Effector memory CD8-positive, alpha-beta T cell (primary cell): ENCODE data around the gene TMEM8B.
"Not testable (repeated sequence)": the region's sequence is repeated elsewhere in the genome, so short reads cannot be mapped to it uniquely, and the experiment has no call there.

Source experiments
- ATAC-seq: fragments of 150-1000 bp; cut with Tn5 transposase; replicated peaks from 2 replicates; pipeline ENCODE4 v1.10.0; 2021; ENCODE audit warnings: mild to moderate bottlenecking, moderate library complexity
- DNase-seq, 3 experiments: peaks; one replicate each; pipeline ENCODE4 v3.0.0; 2021
- H3K27ac Mint-ChIP-seq, 2 donors: one replicate each; pipeline ENCODE4 v1.8.0; 2022; ENCODE audit warnings: mild to moderate bottlenecking in 2 of 2, mixed read lengths in 2 of 2, moderate library complexity in 2 of 2
- H3K27me3 Mint-ChIP-seq, 2 donors: one replicate each; pipeline ENCODE4 v1.8.0; 2022; ENCODE audit warnings: mixed read lengths in 2 of 2
- H3K36me3 Mint-ChIP-seq: one replicate; pipeline ENCODE4 v1.8.0; 2022; ENCODE audit warnings: mild to moderate bottlenecking, moderate library complexity, mixed read lengths; ENCODE audit not compliant: insufficient read depth
- H3K4me1 Mint-ChIP-seq, 2 donors: one replicate each; pipeline ENCODE4 v1.8.0; 2022; ENCODE audit warnings: low read depth in 2 of 2, mixed read lengths in 2 of 2
- H3K4me3 Mint-ChIP-seq, 2 donors: one replicate each; pipeline ENCODE4 v1.8.0; 2022; ENCODE audit warnings: mild to moderate bottlenecking in 2 of 2, mixed read lengths in 2 of 2, moderate library complexity in 2 of 2
- H3K9me3 Mint-ChIP-seq, 2 donors: one replicate each; pipeline ENCODE4 v1.8.0; 2022; ENCODE audit warnings: mixed read lengths in 2 of 2

The TMEM8B gene

GRCh38 chr9:35868933-35869332, 39.9 kb downstream of the TMEM8B start:
- peak overlapping the region; percentile 16 to 67 for H3K27ac Mint-ChIP-seq
- H3K27me3 Mint-ChIP-seq: peaks cover 31 to 36% of the 10 kb centered on the region in 2 donors
- DNase-seq (no peak), ATAC-seq (no peak)
- H3K4me3 Mint-ChIP-seq: no peak overlapping the region
- no peaks in the 10 kb centered on the region for H3K4me1 Mint-ChIP-seq
- H3K9me3 Mint-ChIP-seq: no peaks in the 10 kb centered on the region
- peaks cover 2% of the 10 kb centered on the region for H3K36me3 Mint-ChIP-seq

- no peak for ATAC-seq
- Mint-ChIP-seq H3K27ac (no peak overlapping the region), H3K4me1 (no peaks in the 10 kb centered on the region), H3K4me3 (no peak overlapping the region), H3K27me3 (peaks cover 26 to 28% of the 10 kb centered on the region in 2 donors), H3K9me3 (no peaks in the 10 kb centered on the region), H3K36me3 (peaks cover 2% of the 10 kb centered on the region)
- DNase-seq: no peak
Measured at GRCh38 chr9:35869621-35870216, 40.7 kb downstream of the TMEM8B start.

GRCh38 chr9:35870351-35870923, 41.4 kb downstream of the TMEM8B start, which contains the start of gene OR13J1:
Gene OR13J1 (minus strand): TSS chr9:35870401. CDS start chr9:35870401, 0 bp downstream.
- Mint-ChIP-seq H3K36me3 (no peaks in the 10 kb centered on the region), H3K4me3 (no peak within 1 kb of the TSS), H3K4me1 (no peaks in the 10 kb centered on the region), H3K27ac (no peak within 1 kb of the TSS), H3K9me3 (no peaks in the 10 kb centered on the region), H3K27me3 (peaks cover 24 to 26% of the 10 kb centered on the region in 2 donors)
- no peak for ATAC-seq
- no peak for DNase-seq

GRCh38 chr9:35871545-35871944, 42.5 kb downstream of the TMEM8B start:
- H3K9me3 Mint-ChIP-seq: no peaks in the 10 kb centered on the region
- no peaks in the 10 kb centered on the region for H3K36me3 Mint-ChIP-seq
- no peak for ATAC-seq
- H3K27ac Mint-ChIP-seq: no peak overlapping the region
- DNase-seq: no peak
- H3K4me1 Mint-ChIP-seq: no peaks in the 10 kb centered on the region
- H3K4me3 Mint-ChIP-seq: no peak overlapping the region
- peaks cover 17 to 26% of the 10 kb centered on the region in 2 donors for H3K27me3 Mint-ChIP-seq

- no peak for ATAC-seq
- DNase-seq: no peak
- H3K4me1 Mint-ChIP-seq: no peaks in the 10 kb centered on the region
- H3K4me3 Mint-ChIP-seq: no peak overlapping the region
- H3K36me3 Mint-ChIP-seq: no peaks in the 10 kb centered on the region
- peaks cover 0 to 5% of the 10 kb centered on the region in 2 donors for H3K9me3 Mint-ChIP-seq
- H3K27ac Mint-ChIP-seq: no peak overlapping the region
- peaks cover 23 to 29% of the 10 kb centered on the region in 2 donors for H3K27me3 Mint-ChIP-seq
Measured at GRCh38 chr9:35872505-35872904, 43.5 kb downstream of the TMEM8B start.

- Mint-ChIP-seq H3K4me1 (no peaks in the 10 kb centered on the region), H3K36me3 (peaks cover 3% of the 10 kb centered on the region), H3K27ac (no peak overlapping the region), H3K4me3 (no peak overlapping the region), H3K9me3 (peaks cover 0 to 6% of the 10 kb centered on the region in 2 donors), H3K27me3 (peaks cover 16 to 17% of the 10 kb centered on the region in 2 donors)
- peak; percentile 62 for ATAC-seq
- peak; percentile 75 to 81 (median 76) for DNase-seq
Measured at GRCh38 chr9:35882263-35882848, 53.3 kb downstream of the TMEM8B start.

- DNase-seq: no peak
- Mint-ChIP-seq H3K4me3 (no peak overlapping the region), H3K27ac (no peak overlapping the region), H3K4me1 (no peaks in the 10 kb centered on the region), H3K36me3 (peaks cover 3% of the 10 kb centered on the region), H3K9me3 (no peaks in the 10 kb centered on the region), H3K27me3 (peaks cover 10 to 12% of the 10 kb centered on the region in 2 donors)
- ATAC-seq: no peak
Measured at GRCh38 chr9:35882996-35883395, 54.0 kb downstream of the TMEM8B start.

GRCh38 chr9:35884908-35885307, 55.9 kb downstream of the TMEM8B start:
- ATAC-seq, H3K9me3 Mint-ChIP-seq, H3K4me1 Mint-ChIP-seq, H3K36me3 Mint-ChIP-seq, DNase-seq, H3K27ac Mint-ChIP-seq, H3K4me3 Mint-ChIP-seq: not testable (repeated sequence)
- peaks cover 10 to 12% of the 10 kb centered on the region in 2 donors for H3K27me3 Mint-ChIP-seq

GRCh38 chr9:35891646-35892045, 62.6 kb downstream of the TMEM8B start:
- no peak for ATAC-seq

GRCh38 chr9:35892051-35892450, 63.0 kb downstream of the TMEM8B start:
- peak overlapping the region in 1 of 2 donors; percentile 18 for H3K27ac Mint-ChIP-seq
- H3K36me3 Mint-ChIP-seq: no peaks in the 10 kb centered on the region
- no peak overlapping the region for H3K4me3 Mint-ChIP-seq
- ATAC-seq (no peak), DNase-seq (no peak)
- no peaks in the 10 kb centered on the region for H3K9me3 Mint-ChIP-seq
- H3K27me3 Mint-ChIP-seq: peaks cover 45 to 47% of the 10 kb centered on the region in 2 donors
- no peaks in the 10 kb centered on the region for H3K4me1 Mint-ChIP-seq

More at GRCh38 chr9:35891646-35892045, 62.6 kb downstream of the TMEM8B start:
- Mint-ChIP-seq H3K4me1 (no peaks in the 10 kb centered on the region), H3K9me3 (no peaks in the 10 kb centered on the region), H3K27ac (peak overlapping the region in 1 of 2 donors; percentile 18), H3K4me3 (no peak overlapping the region), H3K27me3 (peaks cover 45 to 46% of the 10 kb centered on the region in 2 donors), H3K36me3 (no peaks in the 10 kb centered on the region)
- DNase-seq: no peak

- ATAC-seq (no peak), DNase-seq (no peak)
- Mint-ChIP-seq H3K9me3 (no peaks in the 10 kb centered on the region), H3K4me3 (no peak overlapping the region), H3K36me3 (no peaks in the 10 kb centered on the region), H3K27me3 (peaks cover 54 to 62% of the 10 kb centered on the region in 2 donors), H3K4me1 (no peaks in the 10 kb centered on the region), H3K27ac (no peak overlapping the region)
Measured at GRCh38 chr9:35896570-35896969, 67.5 kb downstream of the TMEM8B start.

GRCh38 chr9:35897376-35898099, 68.5 kb downstream of the TMEM8B start:
- not testable (repeated sequence) for ATAC-seq, DNase-seq, H3K4me1 Mint-ChIP-seq, H3K4me3 Mint-ChIP-seq, H3K36me3 Mint-ChIP-seq, H3K9me3 Mint-ChIP-seq, H3K27ac Mint-ChIP-seq
- peaks cover 52 to 63% of the 10 kb centered on the region in 2 donors for H3K27me3 Mint-ChIP-seq

GRCh38 chr9:35898337-35898736, 69.3 kb downstream of the TMEM8B start:
- ATAC-seq (no peak), DNase-seq (no peak)
- Mint-ChIP-seq H3K4me3 (no peak overlapping the region), H3K27me3 (peaks cover 45 to 61% of the 10 kb centered on the region in 2 donors), H3K27ac (no peak overlapping the region), H3K4me1 (peaks cover 0 to 4% of the 10 kb centered on the region in 2 donors), H3K36me3 (no peaks in the 10 kb centered on the region), H3K9me3 (no peaks in the 10 kb centered on the region)
